SK-N-SH treated with all-trans-retinoic acid at 6 μM for 48 hours (cell line): ENCODE data around the gene GPR63.

Experiments
- POU6F1 ChIP-seq: fragments of 250-450 bp; sonication (Bioruptor Pico); IDR thresholded peaks from 2 replicates; pipeline ENCODE4 v1.8.0; 2021; ENCODE audit warnings: low read depth, mild to moderate bottlenecking, moderate library complexity, borderline replicate concordance
- PPARA ChIP-seq: fragments of 250-450 bp; sonication (Bioruptor Pico); IDR thresholded peaks from 2 replicates; pipeline ENCODE4 v1.5.0; 2020; ENCODE audit warnings: mild to moderate bottlenecking, borderline replicate concordance

- TF ChIP-seq PPARA (CRISPR knock-in tag) = no peak
- no peak for TF ChIP-seq POU6F1 (CRISPR knock-in tag)
Measured at GRCh38 chr6:96775727-96776400, 61.4 kb downstream of the GPR63 start.
